Esophagus muscularis mucosa (tissue), 4 donors: ENCODE data around the gene LRFN2.

Experiments used
- CTCF ChIP-seq, 3 experiments: fragments of 200-600 bp in 2 of 3; fragments of 450-650 bp in 1 of 3; sonication (generic) in 2 of 3; IDR thresholded peaks; one replicate each; pipeline ENCODE4 v1.5.1; 2017 to 2019; ENCODE audit warnings: antibody characterized with exemption in 3 of 3, mild to moderate bottlenecking in 2 of 3, moderate library complexity in 1 of 3
- EP300 ChIP-seq: sonication (generic); formaldehyde crosslinking; IDR thresholded peaks from one replicate; pipeline ENCODE4 v1.6.1; 2017; ENCODE audit warnings: antibody characterized with exemption
- POLR2A ChIP-seq: fragments of 450-650 bp; IDR thresholded peaks from one replicate; pipeline ENCODE4 v1.6.1; 2017; ENCODE audit warnings: antibody characterized with exemption, moderate library complexity, mild to moderate bottlenecking, low read depth
- POLR2AphosphoS5 ChIP-seq, 2 donors: sonication (generic); formaldehyde crosslinking; IDR thresholded peaks; one replicate each; pipeline ENCODE4 v1.6.1; 2017; ENCODE audit warnings: antibody characterized with exemption in 2 of 2

DNA sequence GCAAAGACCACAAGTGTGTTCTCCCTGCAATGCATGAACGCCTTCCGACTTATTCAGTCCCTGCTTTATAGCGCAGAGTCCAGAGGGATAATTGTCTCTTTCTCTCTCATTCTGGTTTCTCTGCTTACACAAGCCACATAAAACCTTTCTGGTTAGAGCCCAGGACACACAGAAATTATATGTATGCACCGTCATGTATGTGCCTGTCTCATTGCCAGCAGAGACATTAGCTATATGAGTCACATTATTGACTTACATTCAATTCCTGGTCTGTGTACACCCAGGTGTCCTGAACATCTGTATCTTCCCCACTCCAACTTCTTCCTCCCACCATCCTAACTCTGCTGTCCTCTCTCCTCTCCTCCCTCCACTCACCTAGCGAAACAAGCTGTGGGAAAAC, 44.0 kb downstream of the LRFN2 start:
- TF ChIP-seq POLR2AphosphoS5 (IDR thresholded peaks at IDR 0.05) (no peak), CTCF (IDR thresholded peaks at IDR 0.05) (no peak), POLR2A (no peak), EP300 (no peak)
